D721Med (cell line): ENCODE data around the gene NIBAN1.

Source experiments
- DNase-seq: peaks from one replicate; pipeline ENCODE4 v3.0.0; 2011; ENCODE audit warnings: low spot score; ENCODE audit not compliant: insufficient read length
- FAIRE-seq: peaks from 2 replicates; lab custom pipeline; 2011; peaks lifted over from hg19 to GRCh38; lab: Jason Lieb, UNC
- CTCF ChIP-seq: IDR thresholded peaks from 2 replicates; pipeline ENCODE4 v1.5.1; 2012; ENCODE audit warnings: mild to moderate bottlenecking, control low read depth; ENCODE audit not compliant: insufficient read depth; ENCODE audit errors: missing control alignments

The NIBAN1 gene

GRCh38 chr1:184928394-184928793 lies 45.9 kb downstream of the NIBAN1 start:
- FAIRE-seq (no peak), DNase-seq (no peak)
- no peak for TF ChIP-seq CTCF
